Naive thymus-derived CD4-positive, alpha-beta T cell (primary cell): ENCODE measurements around the gene RNF13. TPM values are rescaled to one million over a fixed set of nuclear protein-coding genes. Genes with fewer than 3 reads are reported as not detected.

Experiments used
- ATAC-seq: fragments of 150-1000 bp; cut with Tn5 transposase; 2 replicates; pipeline ENCODE4 v1.10.0; 2021; ENCODE audit warnings: mild to moderate bottlenecking, moderate library complexity
- CTCF ChIA-PET: fragments of 350-600 bp; sonication (Branson Sonifier 250); formaldehyde crosslinking; loops from one replicate; lab custom pipeline; 2021; ENCODE audit warnings: antibody characterized with exemption; lab: Charles Lee
- POLR2A ChIA-PET: fragments of 350-600 bp; sonication (Branson Sonifier 250); formaldehyde crosslinking; loops from one replicate; lab custom pipeline; 2021; ENCODE audit warnings: antibody characterized with exemption, inconsistent platforms; lab: Charles Lee
- DNase-seq, 9 donors: peaks; one replicate each; pipeline versions ENCODE4 v3.0.0 to v3.0.0-alpha.2; 2020 to 2022; ENCODE audit warnings: mixed read lengths in 1 of 9
- H3K27ac ChIP-seq: one replicate; pipeline ENCODE4 v1.7.0; 2013; ENCODE audit warnings: mild to moderate bottlenecking, low read depth, low read length, moderate library complexity
- H3K27me3 ChIP-seq, 2 donors: one replicate each; pipeline ENCODE4 v1.7.0; 2013; ENCODE audit warnings: low read length in 2 of 2, mild to moderate bottlenecking in 2 of 2, moderate library complexity in 2 of 2; ENCODE audit not compliant: control insufficient read depth in 2 of 2, insufficient read depth in 2 of 2
- H3K36me3 ChIP-seq, 3 experiments: 1 replicate in 2 of 3; 2 replicates in 1 of 3; pipeline ENCODE4 v1.7.0; 2013; ENCODE audit warnings: low read length in 3 of 3, mild to moderate bottlenecking in 3 of 3, moderate library complexity in 1 of 3; ENCODE audit not compliant: insufficient read depth in 3 of 3, control insufficient read depth in 2 of 3
- H3K4me1 ChIP-seq, 2 donors: one replicate each; pipeline ENCODE4 v1.7.0; 2013; ENCODE audit warnings: low read length in 2 of 2, mild to moderate bottlenecking in 2 of 2, moderate library complexity in 1 of 2; ENCODE audit not compliant: control insufficient read depth in 2 of 2, insufficient read depth in 2 of 2
- H3K4me3 ChIP-seq: 2 replicates; pipeline ENCODE4 v1.7.0; 2013; ENCODE audit warnings: mild to moderate bottlenecking, low read length
- H3K9me3 ChIP-seq, 3 experiments: 1 replicate in 2 of 3; 2 replicates in 1 of 3; pipeline ENCODE4 v1.7.0; 2013; ENCODE audit warnings: low read length in 3 of 3; ENCODE audit not compliant: control insufficient read depth in 2 of 3
- H3K27ac Mint-ChIP-seq, 9 donors: one replicate each; pipeline ENCODE4 v1.8.0; 2020 to 2022; ENCODE audit warnings: mixed read lengths in 9 of 9, mild to moderate bottlenecking in 8 of 9, moderate library complexity in 5 of 9, inconsistent platforms in 2 of 9
- H3K27me3 Mint-ChIP-seq, 5 donors: one replicate each; pipeline ENCODE4 v1.8.0; 2021 to 2022; ENCODE audit warnings: mixed read lengths in 5 of 5, mild to moderate bottlenecking in 1 of 5
- H3K36me3 Mint-ChIP-seq, 5 donors: one replicate each; pipeline ENCODE4 v1.8.0; 2020 to 2022; ENCODE audit warnings: mixed read lengths in 5 of 5, mild to moderate bottlenecking in 3 of 5, inconsistent platforms in 1 of 5
- H3K4me1 Mint-ChIP-seq, 7 donors: one replicate each; pipeline ENCODE4 v1.8.0; 2020 to 2022; ENCODE audit warnings: mixed read lengths in 7 of 7, mild to moderate bottlenecking in 3 of 7, inconsistent platforms in 1 of 7
- H3K4me3 Mint-ChIP-seq, 10 donors: one replicate each; pipeline ENCODE4 v1.8.0; 2020 to 2022; ENCODE audit warnings: mild to moderate bottlenecking in 10 of 10, mixed read lengths in 10 of 10, moderate library complexity in 6 of 10, inconsistent platforms in 2 of 10
- H3K9me3 Mint-ChIP-seq, 11 donors: one replicate each; pipeline ENCODE4 v1.8.0; 2020 to 2022; ENCODE audit warnings: mixed read lengths in 11 of 11, mild to moderate bottlenecking in 4 of 11, inconsistent platforms in 1 of 11, moderate library complexity in 1 of 11
- intact Hi-C, 2 donors: fragments of 100-400 bp; cut with micrococcal nuclease; formaldehyde crosslinking; loops; one replicate each; pipeline ENCODE4 v1.15.1; 2023
- polyA plus RNA-seq, 2 donors: library from polyadenylated mRNA; unstranded; fragments of 300-500 nt; fragmentation: Illumina TruSeq; gene quantifications; one replicate each; pipeline ENCODE4 v1.2.3, GENCODE V29; 2021
- total RNA-seq, 6 experiments: library from RNA in 5 of 6; stranded (reverse) in 5 of 6; gene quantifications; 1 replicate in 5 of 6; 2 replicates in 1 of 6; pipeline ENCODE4 v1.2.3 and lab custom pipeline; 2021 to 2026

The RNF13 gene
- total and polyA plus RNA-seq, 7 experiments from 2014 or later: 41.2 to 131 (median 66.6) TPM

GRCh38 chr3:149895339-149895738, 82.3 kb downstream of the RNF13 start:
- H3K27ac Mint-ChIP-seq: no peak overlapping the region

DNA sequence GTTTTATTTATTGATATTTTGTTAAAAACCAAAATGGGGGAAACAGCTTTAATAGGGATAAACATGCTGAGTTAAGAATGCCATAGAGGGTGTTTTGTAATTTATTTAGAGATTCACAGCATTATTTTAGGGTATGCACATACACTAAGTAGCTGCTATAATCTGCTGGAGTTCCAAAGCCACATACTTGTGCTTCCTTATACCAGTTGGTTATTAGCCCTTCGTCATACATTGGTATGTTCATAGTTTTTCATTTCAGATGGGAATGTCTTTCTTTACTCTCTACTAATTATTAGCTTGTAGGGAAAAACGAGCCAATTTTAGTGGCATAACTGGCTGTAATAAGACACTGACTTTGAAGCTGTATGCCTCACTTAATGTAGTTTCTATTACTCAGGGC, 82.8 kb downstream of the RNF13 start:
- Mint-ChIP-seq H3K4me1 (peaks cover under 1 to 29% (median 14%) of the 10 kb centered on the region in 7 donors), H3K36me3 (peaks cover 3 to 35% (median 10%) of the 10 kb centered on the region in 5 donors), H3K9me3 (peaks cover 0 to 3% (median 0%) of the 10 kb centered on the region in 11 donors), H3K4me3 (no peak overlapping the region), H3K27me3 (no peaks in the 10 kb centered on the region), H3K27ac (no peak overlapping the region)
- Histone ChIP-seq H3K27me3 (no peaks in the 10 kb centered on the region), H3K36me3 (peaks cover 0 to 5% (median 0%) of the 10 kb centered on the region in 3 experiments), H3K9me3 (no peaks in the 10 kb centered on the region), H3K4me3 (no peak overlapping the region), H3K4me1 (no peaks in the 10 kb centered on the region), H3K27ac (no peak overlapping the region)
- CTCF ChIA-PET: interaction anchor here (1.1 kb wide), 1 partner anchor 16 kb away, joined by 3 read pairs; no protein-coding TSS in a partner anchor
- POLR2A ChIA-PET: no interaction called here
- intact Hi-C loops: no loop called here
- ATAC-seq (no peak), DNase-seq (no peak)

More at GRCh38 chr3:149895339-149895738, 82.3 kb downstream of the RNF13 start:
- Mint-ChIP-seq H3K27me3 (no peaks in the 10 kb centered on the region), H3K4me1 (peaks cover 4 to 33% (median 15%) of the 10 kb centered on the region in 7 donors), H3K36me3 (peaks cover 5 to 37% (median 14%) of the 10 kb centered on the region in 5 donors), H3K9me3 (peaks cover 0 to 3% (median 0%) of the 10 kb centered on the region in 11 donors), H3K4me3 (no peak overlapping the region)
- Histone ChIP-seq H3K27me3 (no peaks in the 10 kb centered on the region), H3K27ac (no peak overlapping the region), H3K4me1 (no peaks in the 10 kb centered on the region), H3K4me3 (no peak overlapping the region), H3K9me3 (no peaks in the 10 kb centered on the region), H3K36me3 (peaks cover 0 to 5% (median 0%) of the 10 kb centered on the region in 3 experiments)
- ChIA-PET POLR2A (no interaction called here), CTCF (interaction anchor here (1.1 kb wide), 1 partner anchor 15 kb away, joined by 3 read pairs; no protein-coding TSS in a partner anchor)
- no peak for DNase-seq
- intact Hi-C loops: no loop called here
- ATAC-seq: no peak

DNA sequence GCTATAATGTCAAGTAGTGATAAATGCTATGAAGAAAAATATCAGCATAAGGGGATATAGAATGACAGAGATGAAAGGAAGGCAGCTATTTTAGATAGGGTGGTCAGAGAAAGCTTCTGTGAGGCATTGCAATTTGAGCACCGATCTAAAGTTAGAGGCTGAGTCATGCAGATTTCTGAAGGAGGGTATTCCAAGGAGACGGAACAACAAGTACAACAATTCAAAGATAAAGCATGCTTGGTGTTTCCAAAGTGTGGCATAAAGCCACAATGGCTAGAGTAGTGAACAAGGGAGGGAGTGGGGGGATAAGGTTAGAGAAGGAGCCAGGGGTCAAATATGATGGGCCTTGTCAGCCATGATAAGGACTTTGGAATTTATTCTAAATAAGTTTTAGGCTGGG, 85.8 kb downstream of the RNF13 start:
- DNase-seq (no peak), ATAC-seq (no peak)
- peaks cover 3 to 34% (median 12%) of the 10 kb centered on the region in 5 donors for H3K36me3 Mint-ChIP-seq
- Histone ChIP-seq H3K4me1 (no peaks in the 10 kb centered on the region), H3K27ac (no peak overlapping the region), H3K36me3 (peaks cover 0 to 5% (median 0%) of the 10 kb centered on the region in 3 experiments), H3K27me3 (no peaks in the 10 kb centered on the region), H3K9me3 (no peaks in the 10 kb centered on the region), H3K4me3 (no peak overlapping the region)
- ChIA-PET POLR2A (no interaction called here), CTCF (no interaction called here)
- H3K27ac Mint-ChIP-seq: no peak overlapping the region
- H3K4me1 Mint-ChIP-seq: peaks cover 0 to 19% (median 10%) of the 10 kb centered on the region in 7 donors
- H3K9me3 Mint-ChIP-seq: peaks cover 0 to 3% (median 0%) of the 10 kb centered on the region in 11 donors
- intact Hi-C loops: no loop called here
- H3K27me3 Mint-ChIP-seq: no peaks in the 10 kb centered on the region
- H3K4me3 Mint-ChIP-seq: no peak overlapping the region

DNA sequence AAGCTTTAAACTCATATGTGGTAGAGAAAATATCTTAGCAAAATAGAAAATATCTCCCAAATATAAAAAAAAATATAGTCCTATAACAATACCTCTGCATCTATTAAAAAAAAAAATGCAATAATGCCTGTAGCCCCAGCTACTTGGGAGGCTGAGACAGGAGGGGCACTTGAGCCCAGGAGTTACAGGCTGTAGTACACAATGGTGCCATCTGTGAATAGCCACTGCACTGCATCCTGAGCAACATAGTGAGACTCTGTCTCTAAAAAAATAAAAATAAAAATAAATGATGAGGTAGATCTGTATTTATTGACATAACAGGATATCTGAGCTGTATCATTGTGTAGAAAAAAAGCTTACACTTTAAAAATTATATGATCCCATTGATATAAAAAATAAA, 87.3 kb downstream of the RNF13 start:
- CTCF ChIA-PET: no interaction called here
- intact Hi-C loops: no loop called here
- no peak overlapping the region for H3K4me3 Mint-ChIP-seq
- DNase-seq (no peak), ATAC-seq (no peak)
- POLR2A ChIA-PET: no interaction called here
- no peaks in the 10 kb centered on the region for H3K4me1 ChIP-seq
- no peaks in the 10 kb centered on the region for H3K27me3 Mint-ChIP-seq
- peaks cover 0 to 3% (median 0%) of the 10 kb centered on the region in 11 donors for H3K9me3 Mint-ChIP-seq
- no peaks in the 10 kb centered on the region for H3K9me3 ChIP-seq
- H3K4me3 ChIP-seq: no peak overlapping the region
- peaks cover 4 to 42% (median 12%) of the 10 kb centered on the region in 5 donors for H3K36me3 Mint-ChIP-seq
- peaks cover 0 to 5% (median 0%) of the 10 kb centered on the region in 3 experiments for H3K36me3 ChIP-seq
- H3K4me1 Mint-ChIP-seq: peaks cover 0 to 19% (median 10%) of the 10 kb centered on the region in 7 donors
- H3K27ac Mint-ChIP-seq: no peak overlapping the region
- H3K27me3 ChIP-seq: no peaks in the 10 kb centered on the region
- H3K27ac ChIP-seq: no peak overlapping the region

DNA sequence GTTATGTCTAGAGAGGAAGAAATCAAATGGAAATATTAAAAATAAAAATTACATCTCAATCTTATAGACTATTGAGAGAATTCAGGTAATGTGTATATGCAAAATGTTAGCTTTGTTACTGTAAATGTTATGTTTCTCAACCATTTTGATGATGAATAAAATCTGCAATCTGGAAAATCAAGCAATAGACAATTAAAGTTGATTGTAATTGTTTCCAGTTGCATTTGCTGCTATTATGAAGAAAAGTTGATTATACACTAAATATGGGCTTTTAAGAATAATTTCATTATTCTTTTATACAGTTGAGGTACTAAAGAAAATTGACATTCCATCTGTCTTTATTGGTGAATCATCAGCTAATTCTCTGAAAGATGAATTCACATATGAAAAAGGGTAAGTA, 88.8 kb downstream of the RNF13 start:
- CTCF ChIA-PET: no interaction called here
- ATAC-seq (no peak), DNase-seq (no peak)
- Mint-ChIP-seq H3K4me1 (peaks cover 0 to 19% (median 10%) of the 10 kb centered on the region in 7 donors), H3K9me3 (peaks cover 0 to 3% (median 0%) of the 10 kb centered on the region in 11 donors), H3K27me3 (no peaks in the 10 kb centered on the region), H3K36me3 (peaks cover 4 to 40% (median 12%) of the 10 kb centered on the region in 5 donors), H3K4me3 (no peak overlapping the region), H3K27ac (no peak overlapping the region)
- POLR2A ChIA-PET: no interaction called here
- no peak overlapping the region for H3K4me3 ChIP-seq
- no peak overlapping the region for H3K27ac ChIP-seq
- no peaks in the 10 kb centered on the region for H3K27me3 ChIP-seq
- no peaks in the 10 kb centered on the region for H3K9me3 ChIP-seq
- intact Hi-C loops: no loop called here
- no peaks in the 10 kb centered on the region for H3K4me1 ChIP-seq
- H3K36me3 ChIP-seq: no peaks in the 10 kb centered on the region

DNA sequence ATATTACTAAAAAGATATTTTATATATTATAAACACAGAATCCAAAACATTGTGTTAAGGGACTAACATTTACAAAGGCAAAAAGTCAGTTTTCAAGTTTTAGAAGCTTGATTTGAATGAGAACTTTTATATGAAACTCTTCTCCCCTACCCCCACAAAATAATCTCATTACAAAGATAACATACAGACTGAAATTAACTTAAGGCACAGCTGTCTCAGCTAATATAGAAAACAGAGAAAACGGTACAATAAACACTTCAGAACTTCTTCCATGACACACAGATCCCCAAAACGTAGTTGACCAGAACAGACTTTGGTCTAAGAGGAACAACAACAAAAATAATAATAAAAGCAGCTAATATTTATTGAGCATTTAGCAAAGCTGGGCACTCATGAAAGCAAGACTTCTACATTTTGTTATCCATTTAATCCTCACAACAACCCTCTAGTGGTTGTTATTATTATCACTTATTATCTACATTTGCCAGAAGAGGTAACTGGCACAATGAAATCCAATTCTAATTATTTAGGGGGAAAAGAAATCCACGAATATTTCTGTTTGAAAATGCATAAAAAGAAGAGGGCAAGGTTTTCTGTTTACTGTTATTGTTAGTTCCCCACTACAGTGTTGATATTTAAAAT, 89.6 kb downstream of the RNF13 start:
- no peaks in the 10 kb centered on the region for H3K27me3 Mint-ChIP-seq
- H3K4me3 Mint-ChIP-seq: no peak overlapping the region
- ATAC-seq (no peak), DNase-seq (no peak)
- H3K9me3 ChIP-seq: no peaks in the 10 kb centered on the region
- peaks cover 0 to 3% (median 0%) of the 10 kb centered on the region in 11 donors for H3K9me3 Mint-ChIP-seq
- H3K27ac Mint-ChIP-seq: peak overlapping the region in 2 of 9 donors; percentile 4 to 38
- no peaks in the 10 kb centered on the region for H3K27me3 ChIP-seq
- no peaks in the 10 kb centered on the region for H3K4me1 ChIP-seq
- no peaks in the 10 kb centered on the region for H3K36me3 ChIP-seq
- no peak overlapping the region for H3K4me3 ChIP-seq
- ChIA-PET CTCF (no interaction called here), POLR2A (no interaction called here)
- no peak overlapping the region for H3K27ac ChIP-seq
- intact Hi-C loops: no loop called here
- peaks cover 0 to 19% (median 10%) of the 10 kb centered on the region in 7 donors for H3K4me1 Mint-ChIP-seq
- peaks cover 4 to 43% (median 9%) of the 10 kb centered on the region in 5 donors for H3K36me3 Mint-ChIP-seq
